ENCODE measurements around the gene VPS72.
A peak's percentile ranks its signal among the peaks of the same experiment; 100 is the strongest.
"Not testable (repeated sequence)": the region's sequence is repeated elsewhere in the genome, so short reads cannot be mapped to it uniquely, and the experiment has no call there.

Gene VPS72, protein sequence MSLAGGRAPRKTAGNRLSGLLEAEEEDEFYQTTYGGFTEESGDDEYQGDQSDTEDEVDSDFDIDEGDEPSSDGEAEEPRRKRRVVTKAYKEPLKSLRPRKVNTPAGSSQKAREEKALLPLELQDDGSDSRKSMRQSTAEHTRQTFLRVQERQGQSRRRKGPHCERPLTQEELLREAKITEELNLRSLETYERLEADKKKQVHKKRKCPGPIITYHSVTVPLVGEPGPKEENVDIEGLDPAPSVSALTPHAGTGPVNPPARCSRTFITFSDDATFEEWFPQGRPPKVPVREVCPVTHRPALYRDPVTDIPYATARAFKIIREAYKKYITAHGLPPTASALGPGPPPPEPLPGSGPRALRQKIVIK

DNA sequence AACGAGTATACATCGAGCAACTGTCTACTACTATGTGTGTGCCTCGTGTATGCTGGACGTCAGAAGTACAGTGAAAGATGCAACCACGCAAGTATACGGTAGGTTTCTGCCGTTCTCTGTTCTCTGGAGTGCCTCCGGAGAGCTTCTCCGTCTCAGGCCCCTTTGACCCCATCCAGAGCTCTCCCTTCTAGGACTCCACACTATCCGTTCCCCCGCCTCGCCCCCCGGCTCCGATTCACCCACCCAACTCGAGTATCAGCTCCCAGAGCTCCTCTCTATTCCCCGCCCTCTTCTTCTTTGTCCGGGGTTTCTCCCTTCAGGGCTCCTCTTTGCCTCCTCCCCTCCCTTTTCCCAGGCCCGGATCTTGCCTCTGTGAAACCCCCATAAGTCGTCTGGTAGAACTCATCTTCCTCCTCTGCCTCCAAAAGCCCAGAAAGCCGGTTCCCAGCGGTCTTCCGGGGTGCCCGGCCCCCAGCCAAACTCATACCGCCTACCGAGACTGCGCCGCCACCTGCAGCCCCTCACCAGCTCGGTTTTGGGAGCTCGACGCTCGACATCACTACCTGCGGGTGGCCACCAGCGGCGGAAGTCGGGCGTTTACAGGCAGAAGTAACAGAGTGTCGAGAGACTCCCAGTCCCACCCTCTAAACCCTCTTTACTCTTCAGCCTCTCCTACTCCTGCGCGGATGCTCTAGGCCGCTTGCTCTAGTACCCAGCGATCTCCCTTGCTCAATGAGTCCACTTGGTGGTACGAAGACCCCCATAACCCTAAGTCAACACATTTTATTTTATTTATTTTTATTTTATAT, at the start of gene VPS72:
TSS of gene VPS72 (minus strand) at position 561 of the 809 bp plus-strand sequence. CDS start at position 485, 76 bp downstream.
- DNase-seq = no peak

DNA sequence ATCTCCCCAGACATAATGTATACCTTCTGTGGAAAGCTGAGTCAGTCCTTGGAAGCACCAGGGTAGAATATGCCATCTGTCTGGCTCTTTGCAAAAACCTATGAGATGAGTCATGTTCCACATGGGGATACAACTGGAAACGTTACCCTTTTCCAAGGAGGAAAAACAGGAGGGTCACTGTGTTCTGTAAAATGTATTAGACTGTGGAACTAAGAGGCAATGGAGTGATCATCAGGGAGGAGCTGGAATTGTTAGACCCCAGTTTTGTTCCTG, 48.4 kb upstream of the VPS72 start:
- DNase-seq = no peak

DNA sequence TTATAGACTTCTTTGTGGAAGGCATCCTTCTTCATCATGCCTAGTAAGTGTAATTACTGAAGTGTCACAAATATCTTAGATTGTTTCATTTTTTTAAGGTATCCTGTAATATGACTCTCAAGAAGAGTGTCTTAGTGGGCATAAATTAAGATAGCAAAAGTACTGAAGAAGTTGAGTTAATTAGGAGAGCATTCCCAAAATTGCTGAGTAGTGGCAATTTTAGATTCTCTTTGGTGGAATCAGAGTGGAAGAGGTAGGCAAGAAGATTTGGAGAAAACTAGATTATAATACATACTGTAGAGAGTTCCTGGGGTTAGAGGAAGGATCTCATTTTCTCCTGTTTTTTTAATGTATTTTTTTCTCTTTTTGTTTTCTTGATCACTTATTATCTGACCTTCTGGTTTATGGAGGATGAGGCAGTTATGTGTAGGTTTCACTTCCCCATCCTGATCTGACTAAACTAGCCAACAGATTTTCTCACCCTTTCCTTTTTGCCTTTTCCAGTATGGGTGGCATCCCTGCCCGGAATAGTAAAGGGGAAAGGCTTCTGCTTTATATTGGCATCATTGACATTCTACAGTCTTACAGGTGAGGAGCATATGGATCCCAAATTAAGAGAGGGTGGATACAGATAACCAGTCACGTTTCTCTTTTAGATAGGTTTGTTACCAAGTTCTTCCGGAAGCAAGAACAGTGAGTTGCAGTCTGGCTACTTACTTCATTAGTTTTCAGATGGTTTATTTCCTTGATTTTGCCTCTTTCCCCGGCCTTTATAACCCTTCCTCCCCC, 47.9 kb upstream of the VPS72 start:
- DNase-seq = no peak

DNA sequence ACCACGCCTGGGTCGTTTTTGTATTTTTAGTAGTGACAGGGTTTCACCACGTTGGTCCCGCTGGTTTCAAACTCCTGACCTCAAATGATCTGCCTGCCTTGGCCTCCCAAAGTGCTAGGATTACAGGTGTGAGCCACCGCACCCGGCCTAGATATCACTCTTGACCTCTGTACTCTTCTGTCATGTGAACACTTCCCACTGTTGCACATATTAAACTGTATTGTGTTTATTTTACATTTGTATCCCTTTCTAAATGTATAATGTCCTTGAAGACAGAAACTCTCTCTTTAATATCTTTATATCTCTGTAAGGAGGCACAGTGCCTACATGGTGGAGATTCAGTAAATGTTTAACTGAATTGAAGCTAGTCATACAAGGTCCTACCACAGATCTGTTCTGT, 45.2 kb upstream of the VPS72 start:
- no peak for DNase-seq

DNA sequence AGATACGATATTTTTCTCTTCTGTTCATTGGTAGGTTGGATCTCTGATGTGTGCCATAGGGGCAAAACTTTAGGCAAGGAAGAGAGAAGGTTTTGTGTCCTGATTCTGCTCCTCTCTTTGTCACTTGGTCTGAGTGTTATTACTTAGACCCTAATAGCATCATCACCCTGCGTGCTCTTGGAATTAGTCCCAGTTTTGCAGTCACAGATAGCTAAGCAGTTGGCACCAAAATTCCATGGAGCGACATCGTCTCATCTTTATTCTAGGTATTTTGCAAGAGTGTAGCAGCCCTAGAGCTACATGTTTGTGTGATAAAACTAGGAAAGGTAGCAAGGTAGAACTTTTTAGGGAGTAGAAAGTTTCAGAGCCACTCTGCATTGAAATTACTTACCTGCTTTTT, 32.1 kb upstream of the VPS72 start:
- DNase-seq = no peak

DNA sequence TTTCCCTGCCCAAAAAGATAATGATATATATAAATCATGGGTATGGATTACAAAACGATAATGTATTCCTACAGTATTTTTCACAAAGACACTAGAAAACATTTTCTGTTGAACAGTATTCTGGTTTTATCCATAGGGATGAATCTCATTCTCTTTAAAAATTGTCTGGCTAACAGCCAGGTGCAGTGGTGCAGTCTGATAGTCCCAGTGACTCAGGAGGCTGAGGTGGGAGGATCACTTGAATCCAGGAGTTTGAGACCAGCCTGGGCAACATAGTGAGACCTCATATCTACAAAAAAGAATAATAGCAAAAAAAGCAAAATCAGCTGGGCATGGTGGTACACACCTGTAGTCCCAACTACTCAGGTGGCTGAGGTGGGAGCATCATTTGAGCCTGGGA, 31.6 kb upstream of the VPS72 start:
- no peak for DNase-seq

DNA sequence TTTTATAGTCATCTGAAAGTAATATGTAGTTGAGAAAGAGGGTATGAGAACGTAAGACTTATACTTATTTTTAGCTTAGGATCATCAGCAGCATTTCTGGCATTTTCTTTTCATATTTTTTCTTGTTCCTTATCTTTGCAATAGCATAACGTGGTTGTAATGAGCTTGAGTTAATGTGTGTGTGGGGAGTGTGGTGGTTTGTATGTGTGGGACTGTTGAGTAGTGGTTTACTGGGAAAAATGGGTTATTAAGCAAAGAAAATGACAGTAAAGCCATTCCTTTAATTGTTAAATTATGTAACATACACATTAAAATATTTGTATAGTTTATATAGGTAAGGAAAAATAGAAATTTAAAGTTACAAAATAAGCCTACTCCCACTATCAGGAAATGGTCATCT, 23.6 kb upstream of the VPS72 start:
- DNase-seq = no peak

DNA sequence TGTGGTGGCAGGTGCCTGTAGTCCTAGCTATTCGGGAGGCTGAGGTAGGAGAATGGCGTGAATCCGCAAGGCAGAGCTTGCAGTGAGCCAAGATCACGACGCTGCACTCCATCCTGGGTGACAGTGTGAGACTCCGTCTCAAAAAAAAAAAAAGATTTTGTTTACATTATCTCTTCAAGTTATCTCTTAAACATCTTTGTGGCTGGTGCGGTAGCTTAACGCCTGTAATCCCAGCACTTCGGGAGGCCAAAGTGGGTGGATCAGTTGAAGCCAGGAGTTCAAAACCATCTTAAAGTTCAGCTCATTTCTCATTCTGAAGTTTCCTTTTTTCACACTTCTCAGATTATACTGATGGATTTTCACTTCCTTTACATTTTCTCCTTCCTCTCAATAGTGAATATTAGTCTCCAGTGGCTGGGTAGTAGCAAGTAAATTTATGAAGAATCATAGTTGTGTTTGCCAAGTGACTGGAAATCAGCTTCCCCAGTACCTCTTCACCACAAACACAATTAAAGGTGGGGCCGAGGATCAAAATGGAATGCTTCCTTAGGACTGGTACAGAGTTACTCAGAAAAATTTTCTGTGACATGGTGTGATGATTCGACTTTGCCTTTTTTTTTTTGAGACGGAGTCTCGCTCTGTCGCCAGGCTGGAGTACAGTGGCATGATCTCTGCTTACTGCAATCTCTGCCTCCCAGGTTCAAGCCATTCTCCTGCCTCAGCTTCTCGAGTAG, 22.1 kb upstream of the VPS72 start:
- no peak for DNase-seq

DNA sequence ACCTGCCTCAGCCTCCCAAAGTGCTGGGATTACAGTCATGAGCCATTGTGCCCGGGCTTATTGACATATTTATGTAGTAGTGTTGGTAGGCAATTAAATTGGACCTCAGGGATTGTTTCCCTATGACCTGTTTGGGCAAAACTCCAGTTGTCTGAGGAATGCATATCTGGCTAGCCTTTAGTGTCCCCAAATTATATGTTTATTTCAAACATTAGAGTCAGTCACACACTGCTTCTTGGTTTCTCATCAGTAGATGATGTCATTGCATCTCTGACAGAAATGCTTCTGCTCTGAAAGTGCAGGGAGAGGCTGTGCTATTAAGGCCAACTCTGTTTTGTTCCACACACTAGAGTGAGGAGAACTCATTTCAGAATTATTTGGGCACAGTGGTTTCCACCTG, 20.8 kb upstream of the VPS72 start:
- no peak for DNase-seq

DNA sequence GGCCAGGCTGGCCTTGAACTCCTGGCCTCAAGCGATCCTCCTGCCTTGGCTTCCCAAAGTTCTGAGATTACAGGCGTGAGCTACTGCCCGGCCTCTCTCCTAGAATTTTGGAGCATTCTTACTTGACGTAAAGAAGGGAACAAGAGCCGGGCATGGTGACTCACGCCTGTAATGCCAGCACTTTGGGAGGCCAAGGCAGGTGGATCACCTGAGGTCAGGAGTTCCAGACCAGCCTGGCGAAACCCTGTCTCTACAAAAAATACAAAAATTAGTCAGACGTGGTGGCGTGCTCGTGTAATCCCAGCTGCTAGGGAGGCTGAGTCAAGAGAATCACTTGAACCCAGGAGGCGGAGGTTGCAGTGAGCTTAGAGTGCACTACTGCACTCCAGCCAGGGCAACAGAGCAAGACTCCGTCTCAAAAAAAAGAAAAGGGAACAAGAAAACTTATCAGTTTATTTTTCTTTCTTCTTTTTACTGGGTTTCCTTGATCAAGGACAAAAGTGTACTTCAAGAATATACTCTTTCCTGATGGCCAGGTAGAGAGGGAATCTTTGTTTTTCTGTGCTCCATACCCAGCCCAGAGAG, 15.5 kb upstream of the VPS72 start:
- DNase-seq = not testable (repeated sequence)

DNA sequence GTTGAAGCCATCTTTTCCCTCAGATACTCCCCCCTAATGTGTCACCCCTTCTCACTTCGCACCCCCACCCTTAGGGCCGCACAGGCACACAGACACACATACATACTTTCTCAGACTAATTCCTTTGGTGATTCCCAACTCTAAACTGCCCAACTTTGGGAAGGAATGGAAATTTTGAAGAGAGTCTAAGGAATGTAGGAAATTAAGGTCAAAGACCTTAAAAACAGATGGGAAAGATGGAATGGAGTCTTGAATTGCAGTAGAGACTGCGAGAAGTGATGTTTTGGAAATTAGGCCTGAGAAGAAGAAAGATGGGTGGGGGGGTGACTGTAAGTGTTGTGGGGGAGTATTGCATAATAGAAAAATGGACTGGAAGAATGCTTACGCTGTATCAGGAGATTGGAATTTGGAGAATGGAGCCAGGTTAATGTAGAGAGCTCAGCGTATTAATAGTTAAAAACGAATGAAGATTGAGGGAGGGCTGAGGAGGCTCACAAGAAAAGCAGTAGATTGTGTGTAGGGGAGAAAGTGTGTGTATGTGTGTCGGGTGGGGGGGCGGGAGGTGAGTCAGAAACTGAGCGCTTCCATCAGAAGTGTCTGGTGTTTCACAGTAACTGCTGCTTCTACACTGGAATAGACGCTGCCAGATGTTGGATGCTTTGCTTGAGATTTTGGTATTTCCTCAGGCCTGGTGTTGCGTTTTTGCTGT, 10.0 kb upstream of the VPS72 start:
- DNase-seq = no peak

DNA sequence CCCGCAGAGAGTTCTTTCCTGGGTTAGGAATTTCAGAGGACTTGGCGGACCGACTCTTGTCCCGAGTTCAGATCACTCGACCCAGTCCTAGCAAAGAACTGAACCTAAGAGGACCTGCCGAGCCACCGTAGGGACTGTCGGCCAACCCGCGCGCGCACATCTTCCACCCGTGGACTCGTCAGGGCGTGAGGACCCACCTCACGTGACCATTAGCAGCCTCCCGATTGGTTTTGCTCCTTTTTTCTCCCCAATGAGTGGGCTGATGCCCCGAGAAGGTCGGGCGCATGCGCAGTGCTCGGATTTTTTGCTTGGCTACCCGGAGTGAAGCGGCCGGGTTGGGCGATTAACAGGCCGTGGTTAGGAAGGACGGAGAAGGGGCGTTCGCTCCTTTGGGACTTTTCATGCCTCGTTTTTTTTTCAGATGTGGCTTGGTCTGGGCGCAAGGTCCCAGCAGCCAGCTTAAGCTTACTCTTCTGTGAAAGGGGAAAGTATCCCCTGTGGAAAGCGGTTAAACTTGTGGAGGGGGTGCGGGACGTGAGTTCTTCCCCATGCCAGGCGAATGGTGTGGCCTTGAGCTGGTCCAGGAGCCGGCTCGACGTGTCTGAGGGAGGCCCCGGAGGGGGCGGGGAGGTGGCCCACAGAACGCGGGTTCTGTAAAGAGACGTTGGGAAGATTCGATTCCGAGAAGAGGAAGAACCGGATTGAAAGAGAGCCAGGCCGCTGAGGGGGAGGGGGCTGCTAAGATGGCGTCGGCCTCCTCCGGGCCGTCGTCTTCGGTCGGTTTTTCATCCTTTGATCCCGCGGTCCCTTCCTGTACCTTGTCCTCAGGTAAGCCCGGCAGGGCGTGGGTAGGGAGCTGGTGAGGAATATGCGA, 8.5 kb upstream of the VPS72 start, which contains the start of gene PIP5K1A:
TSS of gene PIP5K1A (plus strand) at position 299 of the 874 bp plus-strand sequence. CDS start at position 744, 445 bp downstream.
- peak; percentile 40 for DNase-seq

DNA sequence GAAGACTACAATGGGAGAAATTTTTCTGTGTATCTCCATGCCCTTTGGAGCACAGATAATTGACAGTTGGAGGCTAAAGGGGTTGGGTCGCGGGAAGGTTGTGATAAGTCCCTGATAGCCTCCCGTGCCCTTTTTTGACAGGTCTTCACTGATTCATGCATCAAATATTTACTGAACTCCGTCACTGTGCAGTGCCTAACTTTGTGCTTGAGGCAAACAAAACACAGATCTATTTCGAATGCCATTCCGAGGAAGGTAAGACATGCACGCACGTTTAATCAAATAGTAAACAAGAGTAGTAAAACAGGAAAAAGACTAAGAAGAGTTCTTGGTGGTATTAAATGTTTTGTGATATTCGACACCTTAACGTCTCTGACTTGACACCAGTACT, 7.9 kb upstream of the VPS72 start:
- no peak for DNase-seq

DNA sequence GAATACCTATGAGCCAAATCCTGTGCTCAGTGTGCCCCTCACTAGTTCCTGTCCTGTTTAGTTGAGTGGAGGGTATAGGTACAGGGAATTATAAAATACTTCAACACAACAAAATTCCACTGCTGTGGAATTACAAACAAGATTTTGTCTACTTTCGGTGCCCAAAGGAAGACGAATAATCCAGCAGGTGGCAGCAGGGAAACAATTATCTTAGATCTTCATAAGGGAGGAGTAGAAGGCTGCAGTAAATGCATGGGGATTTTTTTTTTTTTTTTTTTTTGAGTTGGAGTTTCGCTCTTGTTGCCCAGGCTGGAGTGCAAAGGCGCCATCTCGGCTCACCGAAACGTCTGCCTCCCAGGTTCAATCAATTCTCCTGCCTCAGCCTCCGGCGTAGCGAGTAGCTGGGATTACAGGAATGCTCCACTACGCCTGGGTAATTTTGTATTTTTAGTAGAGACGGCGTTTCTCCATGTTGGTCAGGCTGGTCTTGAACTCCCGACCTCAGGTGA, 6.3 kb upstream of the VPS72 start:
- DNase-seq = no peak

DNA sequence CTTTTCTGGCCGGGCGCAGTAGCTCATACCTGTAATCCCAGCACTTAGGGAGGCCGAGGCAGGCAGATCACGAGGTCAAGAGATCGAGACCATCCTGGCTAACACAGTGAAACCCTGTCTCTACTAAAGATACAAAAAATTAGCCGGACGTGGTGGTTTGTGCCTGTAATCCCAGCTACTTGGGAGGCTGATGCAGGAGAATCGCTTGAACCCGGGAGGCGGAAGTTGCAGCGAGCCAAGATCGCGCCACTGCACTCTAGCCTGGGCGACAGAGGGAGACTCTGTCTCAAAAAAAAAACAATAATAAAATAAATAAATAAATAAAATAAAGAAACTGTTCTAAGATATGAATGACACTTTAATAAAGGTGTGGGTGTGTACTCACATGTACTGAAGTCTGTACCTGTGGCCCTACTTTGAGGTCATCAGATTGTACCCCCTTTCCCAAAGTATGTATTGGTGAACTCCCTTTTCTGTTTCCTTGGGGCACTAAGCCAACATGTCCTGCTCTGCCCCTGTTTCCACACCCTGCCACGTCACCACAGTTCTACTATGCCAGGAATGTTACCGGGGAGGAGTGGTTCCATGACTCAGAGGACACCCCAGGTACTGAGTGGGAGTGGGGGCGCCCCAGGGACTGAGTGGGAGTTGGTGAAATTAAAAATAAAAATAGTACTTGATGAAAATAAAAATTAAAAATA, 5.0 kb upstream of the VPS72 start:
- DNase-seq = not testable (repeated sequence)

DNA sequence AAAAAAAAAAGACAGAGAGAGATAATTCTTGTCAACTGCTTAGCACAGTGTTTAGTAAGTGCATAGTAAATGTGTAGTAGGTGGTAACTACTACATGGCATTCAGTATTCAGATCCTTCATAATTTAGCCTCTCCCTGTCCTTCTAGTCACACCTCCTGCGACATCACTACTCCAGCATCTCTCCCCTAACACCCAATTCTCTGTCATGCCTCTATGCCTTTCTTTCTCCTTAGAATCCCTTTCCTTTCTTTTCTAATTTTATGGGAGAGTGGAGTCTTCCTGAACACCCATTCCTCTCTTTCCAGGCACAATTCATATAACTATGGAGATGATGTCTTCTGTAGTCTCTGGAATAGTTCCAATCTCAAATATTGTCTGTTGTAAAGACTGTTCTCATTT, 3.9 kb upstream of the VPS72 start:
- no peak for DNase-seq

DNA sequence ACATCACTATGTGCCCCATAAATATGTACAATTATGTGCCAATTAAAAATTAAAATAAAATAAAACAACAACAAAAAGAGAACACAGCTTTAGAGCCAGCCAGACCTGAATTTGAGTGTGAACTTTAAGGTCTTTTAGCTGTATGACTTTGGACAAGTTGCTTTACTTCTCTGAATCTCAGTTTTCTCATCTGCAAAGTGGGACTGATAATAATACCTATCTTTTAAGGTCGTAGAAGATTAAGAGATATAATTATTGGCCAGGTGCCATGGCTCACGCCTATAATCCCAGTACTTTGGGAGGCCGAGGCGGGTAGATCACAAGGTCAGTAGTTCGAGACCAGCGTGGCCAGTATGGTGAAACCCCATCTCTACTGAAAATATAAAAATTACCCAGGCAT, 3.3 kb upstream of the VPS72 start:
- no peak for DNase-seq

DNA sequence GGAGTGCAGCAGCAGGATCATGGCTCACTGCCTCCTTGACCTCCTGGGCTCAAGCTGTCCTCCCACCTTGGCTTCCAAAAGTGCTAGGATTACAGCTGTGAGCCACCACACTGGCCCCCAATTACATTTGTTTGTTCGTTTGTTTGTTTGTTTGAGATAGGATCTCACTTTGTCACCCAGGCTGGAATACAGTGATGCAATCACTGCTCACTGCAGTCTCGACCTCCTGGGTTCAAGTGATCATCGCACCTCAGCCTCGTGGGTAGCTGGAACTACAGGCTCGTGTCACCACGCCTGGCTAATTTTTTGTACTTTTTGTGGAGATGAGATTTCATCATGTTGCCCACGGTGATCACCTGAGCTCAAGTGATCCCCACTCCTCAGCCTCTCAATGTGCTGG, 2.0 kb upstream of the VPS72 start:
- DNase-seq = no peak

DNA sequence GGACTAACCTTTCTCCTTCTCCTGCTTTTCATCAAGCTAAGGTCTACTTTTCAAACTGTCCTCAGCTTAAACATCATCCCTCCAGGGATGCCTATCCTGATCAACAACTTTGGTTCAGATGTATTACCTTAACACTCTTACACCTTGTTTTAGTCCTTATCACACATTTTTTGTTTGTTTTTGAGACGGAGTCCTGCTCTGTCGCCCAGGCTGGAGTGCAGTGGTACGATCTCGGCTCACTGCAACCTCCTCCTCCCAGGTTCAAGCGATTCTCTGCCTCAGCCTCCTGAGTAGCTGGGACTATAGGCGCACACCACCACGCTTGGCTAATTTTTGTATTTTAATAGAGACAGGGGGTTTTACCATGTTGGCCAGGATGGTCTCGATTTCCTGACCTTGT, 1.3 kb downstream of the VPS72 start:
- not testable (repeated sequence) for DNase-seq

DNA sequence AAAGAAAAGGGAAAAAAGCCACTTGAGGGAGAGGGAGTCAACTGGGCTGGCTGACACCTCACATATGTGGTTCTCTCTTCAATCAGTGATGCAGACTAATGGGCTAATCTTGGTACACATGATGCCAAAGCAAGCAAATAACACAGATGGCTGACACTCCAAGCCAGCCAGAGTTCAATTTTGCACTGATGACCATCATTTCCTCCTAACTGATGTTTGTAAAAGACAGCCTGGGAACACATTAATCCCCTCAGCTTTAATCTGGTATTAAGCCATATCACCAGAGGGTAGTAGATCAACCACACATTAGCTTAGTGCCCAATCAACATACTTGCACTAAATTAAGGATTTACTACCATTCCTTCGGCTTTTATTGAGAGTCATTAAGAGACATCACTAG, 2.8 kb downstream of the VPS72 start:
- no peak for DNase-seq
